GM21381 (cell line): ENCODE measurements around the gene NDOR1.
"Not testable (repeated sequence)": the region's sequence is repeated elsewhere in the genome, so short reads cannot be mapped to it uniquely, and the experiment has no call there.

ENCODE experiments used
- ATAC-seq: cut with Tn5 transposase; IDR thresholded peaks from one replicate; pipeline ENCODE4 v1.9.1; 2021; ENCODE audit warnings: mild to moderate bottlenecking, moderate library complexity; ENCODE audit not compliant: unreplicated experiment

Gene NDOR1

DNA sequence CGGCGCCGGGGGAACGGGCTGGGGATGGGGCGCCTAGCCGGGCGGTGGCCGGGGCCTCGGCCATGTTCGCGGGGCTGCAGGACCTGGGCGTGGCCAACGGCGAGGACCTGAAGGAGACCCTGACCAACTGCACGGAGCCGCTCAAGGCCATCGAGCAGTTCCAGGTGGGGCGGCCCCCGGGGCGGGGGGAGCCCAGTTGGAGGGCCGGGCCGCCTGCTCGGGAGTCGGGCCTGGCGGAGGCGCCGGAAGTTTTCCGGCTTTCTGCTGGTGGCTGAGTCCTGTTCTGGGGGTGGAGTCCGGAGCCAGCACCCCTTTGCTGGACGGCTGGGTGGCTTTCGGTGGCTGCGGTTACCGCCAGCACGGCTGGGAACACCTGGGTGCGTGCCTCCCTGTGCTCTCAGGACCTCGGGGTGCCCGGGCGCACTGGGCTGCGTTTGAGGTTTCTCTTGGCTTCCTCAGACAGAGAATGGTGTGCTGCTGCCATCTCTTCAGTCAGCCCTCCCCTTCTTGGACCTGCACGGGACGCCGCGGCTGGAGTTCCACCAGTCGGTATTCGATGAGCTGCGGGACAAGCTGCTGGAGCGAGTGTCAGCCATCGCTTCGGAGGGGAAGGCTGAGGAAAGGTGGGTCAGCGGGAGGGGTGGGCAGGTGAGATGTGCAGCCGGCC, 50.1 kb downstream of the NDOR1 start:
- no peak for ATAC-seq

DNA sequence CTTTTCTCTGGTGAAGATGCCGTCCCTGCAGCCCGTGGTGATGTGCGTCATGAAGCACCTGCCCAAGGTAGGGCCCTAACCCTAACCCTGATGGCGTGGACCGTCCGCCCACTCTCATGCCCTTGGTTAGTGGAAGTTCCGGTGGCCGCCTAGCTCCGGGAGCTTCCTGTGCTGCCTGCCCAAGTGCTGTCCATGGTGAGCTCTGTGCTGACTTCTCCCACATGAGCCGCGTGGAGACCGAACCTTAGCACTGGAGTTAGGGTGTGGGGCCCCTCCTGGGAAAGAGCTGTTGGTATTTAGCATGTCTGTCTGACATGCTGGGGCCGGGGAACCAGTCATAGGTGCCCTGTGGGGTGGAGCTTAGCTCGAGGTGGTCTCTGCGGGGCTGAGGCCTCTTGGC, 50.9 kb downstream of the NDOR1 start:
- no peak for ATAC-seq

DNA sequence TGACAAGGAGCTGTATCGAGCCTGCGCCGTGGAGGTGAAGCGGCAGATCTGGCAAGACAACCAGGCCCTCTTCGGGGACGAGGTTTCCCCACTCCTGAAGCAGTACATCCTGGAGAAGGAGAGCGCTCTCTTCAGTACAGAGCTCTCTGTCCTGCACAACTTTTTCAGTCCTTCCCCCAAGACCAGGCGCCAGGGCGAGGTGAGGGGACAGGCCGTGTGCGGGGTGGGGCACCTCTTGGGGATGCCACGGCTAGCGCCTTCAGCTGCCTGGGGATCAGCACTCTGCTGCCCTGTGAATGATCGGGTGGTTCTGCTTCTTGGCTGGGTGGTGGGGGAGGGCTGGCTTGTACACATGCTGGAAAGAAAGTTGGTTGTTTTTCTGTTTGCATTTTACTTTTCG, 51.4 kb downstream of the NDOR1 start:
- ATAC-seq, result no peak

DNA sequence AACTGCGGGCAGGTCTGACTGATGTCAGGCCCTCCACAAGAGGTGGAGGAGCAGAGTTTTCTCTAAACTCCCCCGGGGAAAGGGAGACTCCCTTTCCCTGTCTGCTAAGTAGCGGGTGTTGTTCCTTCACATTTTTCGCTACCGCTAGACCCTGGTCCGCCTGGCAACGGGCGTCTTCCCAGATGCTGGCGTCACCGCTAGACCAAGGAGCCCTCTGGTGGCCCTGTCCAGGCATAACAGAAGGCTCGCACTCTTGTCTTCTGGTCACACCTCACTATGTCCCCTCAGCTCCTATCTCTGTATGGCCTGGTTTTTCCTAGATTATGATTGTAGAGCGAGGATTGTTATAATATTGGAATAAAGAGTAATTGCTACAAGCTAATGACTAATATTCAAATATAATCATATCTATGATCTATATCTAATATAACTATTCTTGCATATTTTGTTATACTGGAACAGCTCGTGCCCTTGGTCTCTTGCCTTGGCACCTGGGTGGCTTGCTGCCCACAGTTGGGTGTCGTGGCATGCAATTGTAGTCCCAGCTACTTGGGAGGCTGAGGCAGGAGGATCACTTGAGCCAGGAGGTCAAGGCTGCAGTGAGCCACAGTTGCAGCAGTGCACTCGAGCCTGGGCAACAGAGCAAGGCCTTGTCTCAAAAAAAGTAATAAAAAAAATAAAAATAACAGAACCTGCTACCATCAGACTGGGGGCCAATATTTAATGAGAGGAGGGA, 56.8 kb downstream of the NDOR1 start:
- ATAC-seq, result not testable (repeated sequence)

DNA sequence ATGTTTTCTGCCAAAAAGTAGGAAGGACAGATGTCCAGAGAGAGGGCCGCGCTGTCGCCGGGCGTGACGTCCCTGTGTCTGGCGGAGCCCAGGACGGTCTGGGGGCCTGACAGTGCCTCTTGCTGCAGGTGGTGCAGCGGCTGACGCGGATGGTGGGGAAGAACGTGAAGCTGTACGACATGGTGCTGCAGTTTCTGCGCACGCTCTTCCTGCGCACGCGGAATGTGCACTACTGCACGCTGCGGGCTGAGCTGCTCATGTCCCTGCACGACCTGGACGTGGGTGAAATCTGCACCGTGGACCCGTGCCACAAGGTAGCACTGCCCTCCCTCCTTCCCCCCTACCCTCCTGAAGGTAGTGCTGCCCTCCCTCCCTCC, 57.4 kb downstream of the NDOR1 start:
- ATAC-seq, result no peak

DNA sequence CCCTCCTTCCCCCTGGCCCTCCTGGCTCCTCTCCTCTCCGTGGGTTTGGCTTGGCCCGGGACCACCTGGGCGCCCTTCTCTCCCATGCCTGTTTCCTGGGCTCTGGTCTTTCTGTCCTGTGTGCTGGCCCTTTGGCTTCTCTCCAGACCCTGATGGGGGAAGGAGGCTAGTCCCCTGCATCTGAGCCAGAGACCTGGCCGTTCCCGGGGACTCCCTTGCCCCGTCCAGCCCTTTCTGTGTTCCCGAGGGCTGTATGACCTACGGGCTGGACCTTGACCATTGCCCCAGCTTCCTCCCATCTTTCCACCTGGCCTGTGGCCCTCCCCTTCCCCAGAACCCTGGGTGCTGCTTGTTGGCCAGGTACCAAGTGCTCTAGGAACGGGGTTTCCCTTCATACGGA, 58.0 kb downstream of the NDOR1 start:
- ATAC-seq, result no peak

DNA sequence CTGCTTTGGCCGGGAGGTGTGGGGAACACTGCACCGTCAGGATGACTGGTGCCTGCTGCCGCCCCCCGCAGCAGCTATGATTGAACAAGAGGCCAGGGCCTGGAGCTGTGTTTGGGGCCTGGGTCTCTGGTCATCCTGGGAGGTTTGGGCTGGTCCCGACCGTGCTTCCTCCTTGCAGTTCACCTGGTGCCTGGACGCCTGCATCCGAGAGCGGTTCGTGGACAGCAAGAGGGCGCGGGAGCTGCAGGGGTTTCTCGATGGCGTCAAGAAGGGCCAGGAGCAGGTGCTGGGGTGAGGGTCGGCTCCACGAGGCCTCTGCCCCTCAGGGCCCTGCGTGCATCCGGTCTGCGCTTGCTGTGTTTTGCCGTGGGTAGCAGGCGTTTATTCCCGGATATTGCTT, 58.6 kb downstream of the NDOR1 start:
- no peak for ATAC-seq

DNA sequence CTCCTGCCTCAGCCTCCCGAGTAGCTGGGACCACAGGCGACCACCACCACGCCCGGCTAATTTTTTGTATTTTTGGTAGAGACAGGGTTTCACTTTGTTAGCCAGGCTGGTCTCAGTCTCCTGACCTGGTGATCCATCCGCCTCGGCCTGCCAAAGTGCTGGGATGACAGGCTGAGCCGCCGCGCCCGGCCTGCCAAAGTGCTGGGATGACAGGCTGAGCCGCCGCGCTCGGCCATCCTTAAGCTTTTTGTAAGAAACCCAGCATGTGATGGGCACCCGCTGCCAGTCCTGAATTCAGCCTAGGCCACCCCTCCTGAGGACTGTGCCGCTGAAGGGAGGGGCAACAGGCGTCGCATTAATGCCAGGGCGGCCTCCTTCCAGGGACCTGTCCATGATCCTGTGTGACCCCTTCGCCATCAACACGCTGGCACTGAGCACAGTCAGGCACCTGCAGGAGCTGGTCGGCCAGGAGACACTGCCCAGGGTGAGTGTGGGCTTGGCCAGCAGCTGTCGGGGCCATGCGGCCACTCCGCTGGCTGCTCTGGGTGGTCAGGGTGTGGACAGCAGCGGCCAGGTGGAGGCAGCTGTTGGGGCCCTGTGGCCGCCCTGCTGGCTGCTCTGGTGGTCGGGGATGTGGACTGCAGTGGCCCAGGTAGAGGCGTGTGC, 60.1 kb downstream of the NDOR1 start:
- no peak for ATAC-seq

DNA sequence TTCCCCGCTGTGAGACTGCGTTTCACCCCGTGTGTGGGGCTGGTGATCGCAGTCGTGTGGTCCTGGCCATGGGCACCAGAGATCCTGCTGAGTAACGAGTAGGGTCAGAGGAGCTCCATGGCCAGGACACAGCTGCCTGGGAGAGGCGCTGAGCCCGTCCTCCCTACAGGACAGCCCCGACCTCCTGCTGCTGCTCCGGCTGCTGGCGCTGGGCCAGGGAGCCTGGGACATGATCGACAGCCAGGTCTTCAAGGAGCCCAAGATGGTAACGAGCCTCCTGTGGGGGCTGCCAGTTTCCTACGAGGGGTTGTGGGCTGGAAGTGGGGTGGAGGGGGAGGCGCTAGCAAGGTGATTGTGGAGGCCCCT, 60.6 kb downstream of the NDOR1 start:
- no peak for ATAC-seq
